Measurements from ENCODE around the gene AARS1.
"Not testable (repeated sequence)": the region's sequence is repeated elsewhere in the genome, so short reads cannot be mapped to it uniquely, and the experiment has no call there.

Gene AARS1

DNA sequence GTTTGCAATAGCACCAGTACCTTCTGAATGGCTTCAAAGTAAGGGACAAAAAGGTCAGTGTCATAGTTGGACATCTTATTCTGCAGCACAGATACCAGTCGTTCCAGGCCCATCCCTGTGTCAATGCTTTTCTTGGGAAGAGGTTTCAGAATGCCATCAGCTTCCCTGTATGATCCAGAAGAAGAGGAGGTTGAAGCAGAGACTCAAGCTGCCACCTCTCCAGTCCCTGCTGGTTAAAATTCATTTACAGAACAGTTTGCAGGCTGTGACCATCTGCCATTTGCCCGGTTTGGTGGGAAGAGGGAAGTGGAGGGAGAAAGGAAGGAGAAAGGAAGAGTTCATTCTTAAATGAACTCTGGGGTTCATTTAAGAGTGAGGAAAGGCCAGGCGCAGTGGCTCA lies 19.1 kb downstream of the AARS1 start:
- DNase-seq (ENCODE audit: low read depth) = no peak

- DNase-seq (ENCODE audit: low read depth) = no peak
Measured at GRCh38 chr16:70269471-70269870, 19.8 kb downstream of the AARS1 start.

GRCh38 chr16:70267922-70268321 lies 21.4 kb downstream of the AARS1 start:
- DNase-seq (ENCODE audit: low read depth) = not testable (repeated sequence)

DNA sequence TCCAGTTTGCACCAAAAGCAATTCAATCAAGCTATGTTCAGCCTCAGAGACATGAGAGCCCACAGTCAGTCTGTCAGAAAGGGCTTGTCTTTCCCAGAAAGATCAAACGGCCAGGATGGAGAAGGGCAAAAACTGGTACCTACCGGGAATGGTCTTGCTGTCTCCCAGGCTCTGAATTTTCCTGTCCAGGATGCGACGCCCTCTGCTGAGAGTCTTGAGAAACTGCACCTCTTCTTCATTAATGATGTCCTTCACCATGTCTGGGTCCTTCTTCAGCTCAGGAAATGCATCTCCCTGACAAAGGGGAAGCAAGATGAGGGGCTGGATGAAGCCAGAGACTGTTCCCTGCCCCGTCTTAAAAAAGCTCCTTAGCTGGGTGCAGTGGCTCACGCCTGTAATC lies 21.8 kb downstream of the AARS1 start:
- DNase-seq (ENCODE audit: low read depth) = no peak

DNA sequence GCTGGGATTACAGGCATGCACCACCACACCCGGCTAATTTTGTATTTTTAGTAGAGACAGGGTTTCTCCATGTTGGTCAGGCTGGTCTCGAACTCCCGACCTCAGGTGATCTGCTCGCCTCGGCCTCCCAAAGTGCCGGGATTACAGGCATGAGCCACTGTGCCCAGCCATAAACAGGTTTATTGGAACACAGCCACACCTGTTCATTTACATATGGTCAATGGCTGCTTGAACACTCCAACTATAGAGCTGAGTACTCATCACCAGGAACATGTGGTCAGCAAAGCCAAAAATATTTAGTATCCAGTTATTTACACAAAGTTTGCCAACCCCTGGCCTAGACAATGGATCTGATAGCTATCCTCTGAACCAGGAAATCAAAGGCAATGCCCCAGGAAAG lies 29.4 kb downstream of the AARS1 start:
- not testable (repeated sequence) for DNase-seq (ENCODE audit: low read depth)

GRCh38 chr16:70258946-70259345 lies 30.4 kb downstream of the AARS1 start:
- no peak for DNase-seq (ENCODE audit: low read depth)

DNA sequence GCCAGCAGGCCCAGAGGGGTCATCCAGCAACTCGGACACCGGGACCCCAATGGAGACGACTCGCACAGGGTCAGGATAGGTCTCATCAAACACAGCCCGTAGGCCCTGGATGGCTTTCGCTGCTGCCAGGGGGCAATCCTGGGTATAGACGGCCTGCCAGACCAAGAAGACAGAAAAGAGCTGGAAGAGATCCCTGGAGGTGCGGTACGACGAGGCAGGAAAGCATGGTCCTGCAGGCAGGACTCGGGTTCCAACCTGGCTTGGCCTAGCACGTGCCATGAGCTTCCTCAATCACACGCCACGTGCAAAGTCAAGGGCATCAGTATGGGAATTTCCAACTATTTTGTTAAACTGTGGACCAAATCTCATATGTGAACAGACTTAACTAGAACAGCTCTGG lies 31.2 kb downstream of the AARS1 start:
- no peak for DNase-seq (ENCODE audit: low read depth)

GRCh38 chr16:70257391-70257790 lies 31.9 kb downstream of the AARS1 start:
- DNase-seq (ENCODE audit: low read depth) = no peak

DNA sequence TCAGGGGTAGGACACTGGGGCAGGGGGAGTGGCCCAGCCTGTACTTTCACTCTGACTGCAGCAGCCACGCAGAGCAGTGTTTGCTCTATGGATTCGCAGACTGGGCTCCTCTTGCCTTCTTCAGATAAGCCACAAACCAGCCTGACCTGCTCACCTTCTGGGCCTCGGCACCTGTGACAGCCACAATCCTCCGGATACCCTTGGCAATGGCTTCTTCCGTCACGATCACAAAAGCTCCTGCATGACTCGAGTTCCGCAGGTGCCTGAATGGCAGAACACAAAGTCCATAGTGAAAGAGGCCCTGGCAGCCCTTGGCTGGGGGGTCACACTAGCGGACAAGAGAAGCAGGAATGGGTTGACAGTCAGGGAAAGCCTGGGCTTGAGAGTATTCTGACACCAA lies 33.7 kb downstream of the AARS1 start:
- DNase-seq (ENCODE audit: low read depth) = no peak

- DNase-seq (ENCODE audit: low read depth) = no peak
Measured at GRCh38 chr16:70254965-70255286, 34.4 kb downstream of the AARS1 start.

- no peak for DNase-seq (ENCODE audit: low read depth)
Measured at GRCh38 chr16:70254180-70254964, 34.9 kb downstream of the AARS1 start.

GRCh38 chr16:70253291-70254106 lies 35.8 kb downstream of the AARS1 start:
- DNase-seq (ENCODE audit: low read depth) = no peak

- DNase-seq (ENCODE audit: low read depth) = no peak
Measured at GRCh38 chr16:70252355-70252988, 36.8 kb downstream of the AARS1 start.

GRCh38 chr16:70251629-70252354 lies 37.5 kb downstream of the AARS1 start, which contains the start of gene EXOSC6:
Gene EXOSC6 (minus strand): TSS chr16:70251940. CDS start chr16:70251900, 40 bp downstream.
- peak; percentile 86 for DNase-seq (ENCODE audit: low read depth)

DNA sequence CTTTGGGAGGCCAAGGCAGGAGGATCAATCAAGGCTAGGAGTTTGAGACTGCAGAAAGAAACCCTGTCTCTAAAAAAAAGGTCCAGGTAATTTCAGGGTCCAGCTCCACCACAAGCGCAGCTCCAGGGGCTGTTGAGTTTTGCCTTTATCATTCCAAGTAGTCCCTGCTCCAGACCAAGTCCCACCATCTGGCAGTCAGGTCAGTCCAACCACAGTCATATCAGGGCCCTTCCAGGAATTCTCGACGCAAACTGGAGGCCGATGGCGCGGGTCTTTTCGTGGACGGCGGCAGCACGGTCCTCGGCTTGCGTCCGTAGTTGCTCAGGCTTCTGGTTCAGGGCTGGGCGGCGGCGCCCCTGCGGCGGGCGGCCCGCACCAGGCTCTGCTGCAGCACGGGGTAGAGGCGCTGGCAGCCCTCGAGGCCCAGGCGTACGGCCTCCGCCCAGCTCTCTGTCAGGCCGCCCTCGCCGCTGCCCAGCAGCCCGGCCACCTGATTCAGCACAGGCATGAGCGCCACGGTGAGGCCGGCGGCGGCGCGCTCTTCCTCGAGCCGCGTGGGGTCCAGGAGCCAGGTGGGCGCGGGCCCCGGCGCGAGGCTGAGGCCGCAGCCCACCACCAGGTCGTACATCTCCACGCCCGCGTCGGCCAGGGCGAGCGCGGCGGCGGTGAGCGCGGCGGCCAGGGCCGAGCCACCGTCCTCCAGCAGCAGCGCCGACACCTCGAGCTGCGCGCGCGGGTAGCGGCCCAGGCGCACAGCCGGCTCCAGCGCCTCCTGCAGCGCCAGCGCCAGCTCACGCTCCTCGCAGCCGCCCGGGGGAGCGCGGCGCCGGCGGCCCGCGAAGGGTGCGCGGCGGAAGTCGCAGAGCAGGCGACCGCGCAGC lies 38.3 kb downstream of the AARS1 start:
- no peak for DNase-seq (ENCODE audit: low read depth)

- DNase-seq (ENCODE audit: low read depth) = not testable (repeated sequence)
Measured at GRCh38 chr16:70249697-70250096, 39.6 kb downstream of the AARS1 start.

DNA sequence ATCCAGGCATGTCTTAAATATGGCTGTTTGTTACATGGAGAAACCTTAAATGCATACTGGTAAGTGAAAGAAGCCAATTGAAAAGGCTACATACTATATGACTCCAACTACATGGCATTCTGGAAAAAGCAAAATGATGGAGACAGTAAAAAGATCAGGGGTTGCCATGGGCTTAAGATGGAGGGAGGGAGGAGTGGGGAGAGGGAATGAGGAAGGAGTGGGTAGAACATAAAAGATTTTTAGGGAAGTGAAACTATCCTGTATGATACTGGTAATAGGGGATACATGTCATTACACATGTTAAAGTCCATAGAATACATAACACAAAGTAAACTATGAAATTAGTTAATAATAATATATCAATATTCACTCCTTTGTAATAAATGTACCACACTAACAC lies 50.5 kb downstream of the AARS1 start:
- DNase-seq (ENCODE audit: low read depth) = not testable (repeated sequence)

GRCh38 chr16:70231831-70232230 lies 57.5 kb downstream of the AARS1 start:
- DNase-seq (ENCODE audit: low read depth) = not testable (repeated sequence)

DNA sequence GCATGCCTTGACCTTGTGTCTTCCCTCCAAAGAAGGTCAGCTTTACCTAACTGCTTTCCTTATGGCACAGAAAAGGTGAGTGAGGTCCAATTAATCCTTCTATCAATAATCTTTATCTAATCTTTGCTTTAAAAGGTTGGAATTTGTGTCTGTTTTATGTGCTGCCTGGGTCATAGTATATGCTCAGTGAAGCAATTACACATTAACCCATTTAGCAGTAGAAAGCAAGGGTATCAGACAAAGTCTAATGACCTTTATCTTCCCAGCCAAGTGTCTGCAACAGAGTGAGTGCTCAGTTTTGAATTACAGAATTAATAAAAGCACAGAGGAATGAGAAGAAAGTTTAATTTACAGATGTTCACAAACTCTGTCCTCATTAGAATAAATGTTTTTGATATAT lies 63.3 kb downstream of the AARS1 start:
- DNase-seq (ENCODE audit: low read depth) = not testable (repeated sequence)

DNA sequence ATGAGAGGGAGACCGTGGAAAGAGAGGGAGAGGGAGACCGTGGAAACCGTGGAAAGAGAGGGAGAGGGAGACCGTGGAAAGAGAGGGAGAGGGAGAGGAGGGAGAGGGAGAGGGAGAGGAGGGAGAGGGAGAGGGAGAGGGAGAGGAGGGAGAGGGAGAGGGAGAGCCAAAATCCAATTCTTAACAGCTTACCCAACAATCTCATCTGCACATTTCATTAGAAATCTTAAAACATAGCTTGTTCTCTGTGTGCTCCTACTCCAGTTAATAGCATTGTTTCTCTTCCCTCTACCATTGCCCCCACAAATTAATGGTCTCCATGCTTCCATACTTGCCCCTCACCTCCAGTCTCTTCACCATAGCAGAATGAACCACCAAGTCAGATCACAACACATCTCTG lies 63.9 kb downstream of the AARS1 start:
- not testable (repeated sequence) for DNase-seq (ENCODE audit: low read depth)

- DNase-seq (ENCODE audit: low read depth) = not testable (repeated sequence)
Measured at GRCh38 chr16:70224645-70225044, 64.7 kb downstream of the AARS1 start.

Measured in fibroblast of the conjunctiva (primary cell).